SHP77 (cell line): Measurements from ENCODE around the gene OR4K1.
"Not testable (repeated sequence)": the region's sequence is repeated elsewhere in the genome, so short reads cannot be mapped to it uniquely, and the experiment has no call there.

Source experiments
- DNase-seq, 2 experiments: peaks; one replicate each; lab custom pipeline; 2025; lab: John Stamatoyannopoulos, UW

The OR4K1 gene

GRCh38 chr14:19930617-19931016 lies at the start of gene OR4K1:
Gene OR4K1, plus strand, starts transcription at chr14:19930917. Its CDS starts 4,750 bp downstream, at chr14:19935667.
- DNase-seq: no peak

- no peak for DNase-seq
These were observed 35.4 kb upstream of the OR4K1 start for GRCh38 chr14:19895282-19895681.

GRCh38 chr14:19900999-19901398 lies 29.7 kb upstream of the OR4K1 start:
- DNase-seq: no peak

GRCh38 chr14:19902409-19902808 lies 28.3 kb upstream of the OR4K1 start:
- no peak for DNase-seq

- DNase-seq: no peak
These were observed 24.1 kb upstream of the OR4K1 start for GRCh38 chr14:19906665-19907064.

GRCh38 chr14:19911114-19911513 lies 19.6 kb upstream of the OR4K1 start:
- no peak for DNase-seq

GRCh38 chr14:19917243-19917642 lies 13.5 kb upstream of the OR4K1 start:
- DNase-seq: no peak

GRCh38 chr14:19917955-19918518 lies 12.7 kb upstream of the OR4K1 start:
- DNase-seq: no peak

GRCh38 chr14:19918553-19919264 lies 12.0 kb upstream of the OR4K1 start:
- DNase-seq: no peak

GRCh38 chr14:19920021-19920657 lies 10.6 kb upstream of the OR4K1 start, which contains the start of gene OR4K5:
Gene OR4K5, plus strand, starts transcription at chr14:19920607. Its CDS starts 0 bp downstream, at chr14:19920607.
- DNase-seq: no peak

GRCh38 chr14:19941668-19942067 lies 11.0 kb downstream of the OR4K1 start:
- DNase-seq: no peak

- DNase-seq: no peak
These were observed 16.8 kb downstream of the OR4K1 start for GRCh38 chr14:19947413-19948090.

- DNase-seq: no peak
These were observed 18.5 kb downstream of the OR4K1 start for GRCh38 chr14:19949218-19949617.

GRCh38 chr14:19969735-19970134 lies 39.0 kb downstream of the OR4K1 start:
- DNase-seq: not testable (repeated sequence)

GRCh38 chr14:19974844-19975243 lies 44.1 kb downstream of the OR4K1 start:
- no peak for DNase-seq

GRCh38 chr14:19975291-19975690 lies 44.6 kb downstream of the OR4K1 start, which contains the start of gene OR4K15:
Gene OR4K15, plus strand, starts transcription at chr14:19975591. Its CDS starts 0 bp downstream, at chr14:19975591.
- no peak for DNase-seq
